ENCODE data around the gene PTMA. TPM values are rescaled to one million over a fixed set of nuclear protein-coding genes. Genes with fewer than 3 reads are reported as not detected.

Gene PTMA
- total RNA-seq, 2 donors from 2014 or later: 1,439 to 1,845 TPM

GRCh38 chr2:231684314-231685223 lies 23.8 kb upstream of the PTMA start:
- H3K36me3 Mint-ChIP-seq (ENCODE audit: low read depth): no peaks in the 10 kb centered on the region
- no peaks in the 10 kb centered on the region for H3K9me3 Mint-ChIP-seq
- H3K27me3 Mint-ChIP-seq: peaks cover 14% of the 10 kb centered on the region
- no peak for ATAC-seq (replicated peaks)
- H3K4me3 Mint-ChIP-seq: no peak overlapping the region
- no peaks in the 10 kb centered on the region for H3K4me1 Mint-ChIP-seq
- no peak overlapping the region for H3K27ac Mint-ChIP-seq

DNA sequence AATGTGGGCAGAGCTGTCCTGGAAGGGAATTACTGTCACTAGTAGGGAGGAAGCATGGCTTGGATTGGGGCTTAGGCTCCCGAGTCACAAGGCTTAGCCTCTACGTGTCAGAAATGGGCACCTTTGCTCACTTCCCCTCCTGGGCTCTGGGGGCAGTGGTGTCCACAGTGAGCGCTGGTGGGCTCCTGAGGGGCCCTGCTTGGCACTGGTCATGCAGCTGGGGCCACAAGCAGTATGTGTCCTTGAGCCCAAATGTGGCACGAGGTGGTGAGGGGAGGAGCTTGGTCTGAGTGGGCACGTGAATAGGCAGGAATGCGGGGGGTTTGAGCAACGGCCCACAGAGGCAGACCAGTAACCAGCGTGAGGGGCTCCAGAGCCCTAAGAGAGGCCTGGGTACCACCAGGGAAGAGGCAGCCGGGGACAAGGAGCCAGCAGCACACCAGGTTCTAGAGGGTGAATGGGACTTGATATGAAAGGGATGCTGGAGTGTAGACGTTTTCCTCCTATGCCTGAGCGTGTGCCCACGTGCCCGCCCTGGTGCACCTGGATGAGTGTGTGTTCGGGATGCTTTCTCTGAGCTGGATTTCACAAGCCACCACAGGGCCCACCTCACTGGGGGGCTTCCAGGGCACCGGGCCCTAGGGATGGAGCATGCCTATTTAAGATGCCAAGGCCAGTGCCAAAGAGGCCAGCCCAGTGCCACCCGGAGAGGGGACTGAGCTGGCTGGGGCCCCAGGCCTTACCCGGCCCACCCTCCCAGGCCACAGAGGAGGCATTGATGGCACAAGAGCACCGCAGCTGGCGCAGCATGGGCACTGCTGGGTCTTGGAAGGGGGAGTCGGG lies 22.8 kb upstream of the PTMA start:
- Mint-ChIP-seq H3K36me3 (ENCODE audit: low read depth) (no peaks in the 10 kb centered on the region), H3K27ac (no peak overlapping the region), H3K4me3 (no peak overlapping the region), H3K9me3 (no peaks in the 10 kb centered on the region), H3K27me3 (peaks cover 14% of the 10 kb centered on the region), H3K4me1 (no peaks in the 10 kb centered on the region)
- ATAC-seq (replicated peaks): no peak

GRCh38 chr2:231686192-231687100 lies 21.9 kb upstream of the PTMA start:
- ATAC-seq (replicated peaks): no peak
- no peaks in the 10 kb centered on the region for H3K9me3 Mint-ChIP-seq
- no peak overlapping the region for H3K4me3 Mint-ChIP-seq
- H3K36me3 Mint-ChIP-seq (ENCODE audit: low read depth): no peaks in the 10 kb centered on the region
- H3K27ac Mint-ChIP-seq: no peak overlapping the region
- peaks cover 13% of the 10 kb centered on the region for H3K27me3 Mint-ChIP-seq
- no peaks in the 10 kb centered on the region for H3K4me1 Mint-ChIP-seq

- Mint-ChIP-seq H3K4me3 (no peak overlapping the region), H3K27ac (no peak overlapping the region), H3K36me3 (ENCODE audit: low read depth) (no peaks in the 10 kb centered on the region), H3K27me3 (peaks cover 8% of the 10 kb centered on the region), H3K9me3 (no peaks in the 10 kb centered on the region), H3K4me1 (no peaks in the 10 kb centered on the region)
- ATAC-seq (replicated peaks): peak; percentile 86
Observed at GRCh38 chr2:231687133-231687852, 21.0 kb upstream of the PTMA start.

GRCh38 chr2:231687961-231688360 lies 20.4 kb upstream of the PTMA start:
- H3K27ac Mint-ChIP-seq: no peak overlapping the region
- H3K4me1 Mint-ChIP-seq: no peaks in the 10 kb centered on the region
- no peak for ATAC-seq (replicated peaks)
- no peak overlapping the region for H3K4me3 Mint-ChIP-seq
- peaks cover 3% of the 10 kb centered on the region for H3K27me3 Mint-ChIP-seq
- no peaks in the 10 kb centered on the region for H3K36me3 Mint-ChIP-seq (ENCODE audit: low read depth)
- no peaks in the 10 kb centered on the region for H3K9me3 Mint-ChIP-seq

DNA sequence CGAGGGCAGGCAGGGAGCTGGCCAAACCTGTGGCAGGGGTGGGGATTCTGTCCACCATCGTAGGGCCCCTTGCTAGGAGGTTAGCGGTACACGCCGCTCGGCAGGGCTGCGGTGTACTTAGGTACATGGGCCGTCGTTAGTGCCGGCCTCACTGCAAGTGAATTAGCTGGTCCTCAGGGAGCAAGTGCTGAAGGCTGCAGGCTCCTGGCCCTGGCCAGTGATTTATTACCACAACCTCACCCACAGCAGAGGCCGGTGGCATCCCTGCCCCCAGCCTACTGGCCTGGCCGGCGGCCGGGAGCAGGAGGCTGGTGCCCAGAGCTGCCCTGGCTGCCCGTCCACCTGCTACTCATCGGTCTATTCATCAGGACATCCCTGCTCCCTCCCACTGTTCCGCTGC lies 19.6 kb upstream of the PTMA start:
- no peak overlapping the region for H3K27ac Mint-ChIP-seq

GRCh38 chr2:231689124-231689893 lies 19.0 kb upstream of the PTMA start:
- H3K9me3 Mint-ChIP-seq: no peaks in the 10 kb centered on the region
- H3K4me1 Mint-ChIP-seq: no peaks in the 10 kb centered on the region
- ATAC-seq (replicated peaks): no peak
- H3K27me3 Mint-ChIP-seq: no peaks in the 10 kb centered on the region
- no peak overlapping the region for H3K4me3 Mint-ChIP-seq
- no peaks in the 10 kb centered on the region for H3K36me3 Mint-ChIP-seq (ENCODE audit: low read depth)
- H3K27ac Mint-ChIP-seq: peak overlapping the region; percentile 30

More for the DNA sequence above, 19.6 kb upstream of the PTMA start:
- ATAC-seq (replicated peaks): no peak
- H3K27me3 Mint-ChIP-seq: peaks cover 3% of the 10 kb centered on the region
- no peaks in the 10 kb centered on the region for H3K4me1 Mint-ChIP-seq
- no peak overlapping the region for H3K4me3 Mint-ChIP-seq
- H3K9me3 Mint-ChIP-seq: no peaks in the 10 kb centered on the region
- H3K36me3 Mint-ChIP-seq (ENCODE audit: low read depth): no peaks in the 10 kb centered on the region

- ATAC-seq (replicated peaks): no peak
- no peaks in the 10 kb centered on the region for H3K27me3 Mint-ChIP-seq
- no peaks in the 10 kb centered on the region for H3K36me3 Mint-ChIP-seq (ENCODE audit: low read depth)
- H3K4me1 Mint-ChIP-seq: no peaks in the 10 kb centered on the region
- no peak overlapping the region for H3K4me3 Mint-ChIP-seq
- H3K9me3 Mint-ChIP-seq: no peaks in the 10 kb centered on the region
- H3K27ac Mint-ChIP-seq: no peak overlapping the region
Observed at GRCh38 chr2:231691251-231691772, 17.0 kb upstream of the PTMA start.

DNA sequence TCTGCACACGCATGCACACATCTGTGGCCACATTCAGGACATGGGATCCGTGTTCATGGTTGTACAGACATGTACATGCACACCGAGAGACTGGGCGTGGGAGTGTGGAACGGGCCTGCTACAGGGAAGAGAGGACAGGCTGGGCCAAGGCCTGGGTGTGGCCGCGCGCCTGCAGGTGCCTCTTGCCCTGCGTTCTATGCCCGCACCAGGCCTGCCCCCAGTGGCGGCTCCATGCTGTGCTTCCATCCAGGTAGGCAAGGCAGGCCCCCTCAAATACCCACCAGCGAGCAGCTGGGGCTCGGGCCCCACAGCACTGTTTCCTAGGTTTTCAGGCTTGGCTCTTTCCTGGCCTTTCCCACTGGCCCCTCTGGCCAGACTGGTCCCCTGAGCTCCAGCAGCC lies 15.5 kb upstream of the PTMA start:
- H3K36me3 Mint-ChIP-seq (ENCODE audit: low read depth): no peaks in the 10 kb centered on the region
- no peaks in the 10 kb centered on the region for H3K9me3 Mint-ChIP-seq
- no peak for ATAC-seq (replicated peaks)
- H3K27ac Mint-ChIP-seq: no peak overlapping the region
- no peaks in the 10 kb centered on the region for H3K4me1 Mint-ChIP-seq
- no peaks in the 10 kb centered on the region for H3K27me3 Mint-ChIP-seq
- H3K4me3 Mint-ChIP-seq: no peak overlapping the region

DNA sequence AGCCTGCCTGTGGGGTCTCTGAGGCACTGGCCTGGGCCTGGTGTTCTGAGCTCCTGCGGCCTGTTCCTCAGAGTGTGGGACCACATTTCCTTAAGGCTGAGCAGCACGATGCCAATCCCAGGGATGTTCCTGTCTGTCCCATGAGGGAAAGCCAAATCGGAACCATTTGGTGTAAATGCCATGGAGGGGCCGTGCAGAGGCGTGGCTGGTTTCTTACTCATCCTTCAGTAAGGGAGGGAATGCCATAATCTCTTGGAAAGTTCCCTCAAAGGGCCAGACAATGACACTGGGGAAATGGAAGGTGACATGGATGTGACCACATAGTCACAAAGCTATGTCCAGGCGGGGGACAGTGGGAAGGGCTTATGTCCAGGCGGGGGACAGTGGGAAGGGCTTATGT lies 14.4 kb upstream of the PTMA start:
- Mint-ChIP-seq H3K4me3 (no peak overlapping the region), H3K9me3 (no peaks in the 10 kb centered on the region), H3K27ac (peak overlapping the region; percentile 26), H3K36me3 (ENCODE audit: low read depth) (no peaks in the 10 kb centered on the region), H3K27me3 (no peaks in the 10 kb centered on the region), H3K4me1 (no peaks in the 10 kb centered on the region)
- no peak for ATAC-seq (replicated peaks)

DNA sequence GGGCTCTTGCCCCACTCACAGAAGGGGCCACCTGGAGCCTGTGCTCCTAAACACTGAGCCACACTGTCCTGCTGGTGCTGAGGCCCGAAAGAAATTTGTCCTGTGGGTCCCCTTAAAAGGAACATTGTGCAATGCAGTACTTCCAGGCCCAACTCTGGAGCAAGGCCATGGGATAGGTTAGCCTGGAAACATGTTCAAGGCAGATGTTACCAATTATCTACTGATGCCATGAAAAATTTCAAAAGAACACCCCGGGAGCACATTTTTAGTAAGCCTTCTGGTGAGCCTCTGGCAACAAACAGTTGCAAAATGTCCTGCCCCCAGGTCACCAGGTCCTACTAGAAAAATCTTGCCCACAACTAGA lies 12.3 kb upstream of the PTMA start:
- ATAC-seq (replicated peaks): no peak
- Mint-ChIP-seq H3K27me3 (no peaks in the 10 kb centered on the region), H3K9me3 (no peaks in the 10 kb centered on the region)

DNA sequence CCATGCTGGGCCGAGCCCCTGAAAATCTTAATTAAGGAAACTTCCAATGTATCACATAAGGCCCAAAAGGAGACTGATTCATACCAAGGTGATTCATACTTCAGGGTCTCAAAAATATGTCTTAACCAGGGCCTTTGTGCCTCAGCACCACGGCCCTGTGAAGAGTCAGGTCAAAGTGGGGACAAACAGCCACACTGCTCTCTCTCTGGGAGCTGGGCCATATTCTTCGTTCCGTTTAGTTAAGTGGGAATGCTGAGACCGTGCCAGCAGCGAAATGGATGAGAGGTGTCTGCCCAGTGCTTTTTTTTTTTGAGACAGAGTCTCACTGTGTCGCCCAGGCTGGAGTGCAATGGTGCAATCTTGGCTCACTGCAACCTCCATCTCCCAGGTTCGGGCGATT lies 9.3 kb upstream of the PTMA start:
- Mint-ChIP-seq H3K27me3 (no peaks in the 10 kb centered on the region), H3K27ac (no peak overlapping the region), H3K36me3 (ENCODE audit: low read depth) (no peaks in the 10 kb centered on the region), H3K4me1 (no peaks in the 10 kb centered on the region), H3K4me3 (no peak overlapping the region), H3K9me3 (no peaks in the 10 kb centered on the region)
- ATAC-seq (replicated peaks): no peak

More for the DNA sequence above, 12.3 kb upstream of the PTMA start:
- Mint-ChIP-seq H3K36me3 (ENCODE audit: low read depth) (no peaks in the 10 kb centered on the region), H3K4me3 (no peak overlapping the region), H3K4me1 (no peaks in the 10 kb centered on the region), H3K27ac (no peak overlapping the region)
